Adrenal gland (tissue), 12 donors: ENCODE measurements around the gene RNASE4. TPM values are rescaled to one million over a fixed set of nuclear protein-coding genes. Genes with fewer than 3 reads are reported as not detected.

Experiments
- DNase-seq, 7 donors: peaks; one replicate each; pipeline ENCODE4 v3.0.0-alpha.2; 2019 to 2020
- H3K27ac ChIP-seq, 5 donors: fragments of 200-600 bp; sonication (generic) in 4 of 5; 1 replicate in 3 of 5; 2 replicates in 2 of 5; pipeline versions ENCODE4 v1.5.1 to v1.8.0; 2016 to 2020; ENCODE audit warnings: mild to moderate bottlenecking in 1 of 5
- H3K27me3 ChIP-seq: fragments of 200-600 bp; 2 replicates; pipeline ENCODE4 v1.8.0; 2021
- H3K36me3 ChIP-seq, 2 donors: fragments of 200-600 bp; replicated peaks in 1 of 2; 1 replicate in 1 of 2; 2 replicates in 1 of 2; pipeline versions ENCODE4 v1.5.1 to v1.8.0; 2018 to 2022
- H3K4me1 ChIP-seq, 2 donors: fragments of 200-600 bp; replicated peaks in 1 of 2; 1 replicate in 1 of 2; 2 replicates in 1 of 2; pipeline versions ENCODE4 v1.5.1 to v1.8.0; 2018 to 2021
- H3K4me3 ChIP-seq, 4 donors: fragments of 200-600 bp; sonication (generic) in 3 of 4; one replicate each; pipeline ENCODE4 v1.5.1; 2016 to 2018
- H3K9me3 ChIP-seq, 3 donors: fragments of 200-600 bp; sonication (generic) in 1 of 3; replicated peaks in 1 of 3; 1 replicate in 2 of 3; 2 replicates in 1 of 3; pipeline versions ENCODE4 v1.5.1 to v1.8.0; 2016 to 2021
- CTCF ChIP-seq, 6 experiments: fragments of 450-650 bp in 4 of 6; fragments of 200-600 bp in 2 of 6; sonication (generic) in 1 of 6; IDR thresholded peaks; 1 replicate in 5 of 6; 2 replicates in 1 of 6; pipeline versions ENCODE4 v1.5.1 to v1.8.0; 2016 to 2021; ENCODE audit warnings: antibody characterized with exemption in 6 of 6, mild to moderate bottlenecking in 2 of 6, moderate library complexity in 1 of 6
- POLR2A ChIP-seq, 2 donors: fragments of 450-650 bp; IDR thresholded peaks; one replicate each; pipeline ENCODE4 v1.6.1; 2017; ENCODE audit warnings: antibody characterized with exemption in 2 of 2, mild to moderate bottlenecking in 2 of 2, moderate library complexity in 1 of 2
- WGBS, 4 donors: extraction: QIAGEN DNeasy Blood & Tissue Kit in 2 of 4; methylation state at CpG; one replicate each; pipeline versions ENCODE4 v1.1.5 to v1.1.7; 2013 to 2017; 5-methylcytosine and 5-hydroxymethylcytosine counted together
- intact Hi-C, 2 donors: fragments of 100-400 bp; cut with DNase I; formaldehyde crosslinking; loops; one replicate each; pipeline versions ENCODE4 v1.14.1 to v1.15.0; 2022 to 2023
- polyA plus RNA-seq, 3 donors: library from polyadenylated mRNA; stranded (reverse); fragments of 200-250 nt in 2 of 3; fragments of 350-450 nt in 1 of 3; fragmentation: Illumina TruSeq in 1 of 3; extraction: RNeasy Lipid Tissue Mini Kit (QIAGEN cat#74804) in 1 of 3; gene quantifications; one replicate each; pipeline ENCODE4 v1.2.3, GENCODE V29; 2013 to 2014
- total RNA-seq, 9 donors: library from RNA; depleted of rRNA in 4 of 9; stranded (reverse); fragments of >200 nt in 4 of 9; fragments of 120-200 nt in 1 of 9; fragmentation: NEBNext Ultra II Directional in 1 of 9; extraction: Animal tissue kit (Norgen Biotek cat#: 25700) in 1 of 9; gene quantifications; one replicate each; pipeline versions ENCODE4 v1.1.0 to v1.2.4, GENCODE V29; 2013 to 2023
- donor health status: healthy with polysubstance abuse.
- donor health status: Bipolar disorder and iron deficiency.
- donor health status: DM: yes; HTN: yes; CAD: no.
- donor health status: DM: no; HTN: no; CAD: no.
- donor health status: DM: no; HTN: no; CAD: no.
- donor health status: DM: yes; HTN: yes; CAD: no.

The RNASE4 gene
- total and polyA plus RNA-seq, 12 donors = 1.2 to 24.9 (median 7.8) TPM

- H3K4me3 ChIP-seq = no peak overlapping the region
- no peak overlapping the region for H3K27ac ChIP-seq
- H3K4me1 ChIP-seq = peaks cover 0 to 6% of the 10 kb centered on the region in 2 donors
- no peak for TF ChIP-seq POLR2A (IDR thresholded peaks at IDR 0.05)
- no peak for TF ChIP-seq CTCF (IDR thresholded peaks at IDR 0.05)
- intact Hi-C loops = loop anchor here (5.0 to 10.0 kb wide), 3 partner anchors 157 to 273 kb away; no protein-coding TSS in a partner anchor
- WGBS, 4 donors = 74 to 81% (median 76%) methylated on average over 7 of the region's 7 CpGs
- H3K9me3 ChIP-seq = no peaks in the 10 kb centered on the region
- H3K36me3 ChIP-seq = no peaks in the 10 kb centered on the region
- H3K27me3 ChIP-seq = no peaks in the 10 kb centered on the region
- no peak for DNase-seq
These were observed 7.9 kb downstream of the RNASE4 start for GRCh38 chr14:20692116-20692751.

GRCh38 chr14:20696764-20697163 is 12.4 kb downstream of the RNASE4 start:
- Histone ChIP-seq H3K27ac (no peak overlapping the region), H3K9me3 (no peaks in the 10 kb centered on the region), H3K27me3 (no peaks in the 10 kb centered on the region), H3K4me3 (no peak overlapping the region), H3K36me3 (no peaks in the 10 kb centered on the region), H3K4me1 (no peaks in the 10 kb centered on the region)
- 76 to 91% (median 83%) methylated on average over 5 of the region's 5 CpGs for WGBS, 4 donors
- DNase-seq = no peak
- intact Hi-C loops = loop anchor here (5.0 to 10.0 kb wide), 3 partner anchors 161 to 268 kb away; no protein-coding TSS in a partner anchor
- TF ChIP-seq CTCF (IDR thresholded peaks at IDR 0.05) (no peak), POLR2A (IDR thresholded peaks at IDR 0.05) (no peak)

- 29 to 35% (median 33%) methylated on average over 6 of the region's 6 CpGs for WGBS, 4 donors
- H3K27me3 ChIP-seq = no peaks in the 10 kb centered on the region
- intact Hi-C loops = loop anchor here (2.0 to 10.0 kb wide), 4 partner anchors 159 to 267 kb away; no protein-coding TSS in a partner anchor
- H3K4me1 ChIP-seq = no peaks in the 10 kb centered on the region
- no peaks in the 10 kb centered on the region for H3K36me3 ChIP-seq
- no peaks in the 10 kb centered on the region for H3K9me3 ChIP-seq
- TF ChIP-seq CTCF (IDR thresholded peaks at IDR 0.05) (peak; percentile 51 to 92 (median 81)), POLR2A (IDR thresholded peaks at IDR 0.05) (no peak)
- no peak overlapping the region for H3K4me3 ChIP-seq
- H3K27ac ChIP-seq = no peak overlapping the region
- DNase-seq = peak; percentile 58 to 87 (median 73)
These were observed 13.1 kb downstream of the RNASE4 start for GRCh38 chr14:20697273-20698017.

- no peak for DNase-seq
- Histone ChIP-seq H3K36me3 (no peaks in the 10 kb centered on the region), H3K4me1 (no peaks in the 10 kb centered on the region), H3K9me3 (no peaks in the 10 kb centered on the region), H3K27me3 (no peaks in the 10 kb centered on the region), H3K27ac (no peak overlapping the region), H3K4me3 (no peak overlapping the region)
- TF ChIP-seq POLR2A (IDR thresholded peaks at IDR 0.05) = no peak
- TF ChIP-seq CTCF (IDR thresholded peaks at IDR 0.05) = peak in 2 of 6 experiments; percentile 3 to 5
- intact Hi-C loops = loop anchor here (2.0 to 10.0 kb wide), 4 partner anchors 159 to 267 kb away; no protein-coding TSS in a partner anchor
These were observed 13.6 kb downstream of the RNASE4 start for GRCh38 chr14:20698018-20698329.
